NCI-H460 (cell line): Measurements from ENCODE around the gene THRB. TPM values are rescaled to one million over a fixed set of nuclear protein-coding genes. Genes with fewer than 3 reads are reported as not detected.
"Not testable (repeated sequence)": the region's sequence is repeated elsewhere in the genome, so short reads cannot be mapped to it uniquely, and the experiment has no call there.

Source experiments
- DNase-seq: peaks from one replicate; pipeline ENCODE4 v3.0.0-alpha.2; 2016; ENCODE audit warnings: low read depth; ENCODE audit errors: extremely low read depth
- total RNA-seq: library from RNA; depleted of rRNA; stranded (reverse); fragments of >200 nt; shearing (Covaris generic); gene quantifications from 2 replicates; pipeline ENCODE4 v1.2.3, GENCODE V29; 2014

The THRB gene
- total RNA-seq, 1 experiment from 2014 or later, result 1.7 TPM

DNA sequence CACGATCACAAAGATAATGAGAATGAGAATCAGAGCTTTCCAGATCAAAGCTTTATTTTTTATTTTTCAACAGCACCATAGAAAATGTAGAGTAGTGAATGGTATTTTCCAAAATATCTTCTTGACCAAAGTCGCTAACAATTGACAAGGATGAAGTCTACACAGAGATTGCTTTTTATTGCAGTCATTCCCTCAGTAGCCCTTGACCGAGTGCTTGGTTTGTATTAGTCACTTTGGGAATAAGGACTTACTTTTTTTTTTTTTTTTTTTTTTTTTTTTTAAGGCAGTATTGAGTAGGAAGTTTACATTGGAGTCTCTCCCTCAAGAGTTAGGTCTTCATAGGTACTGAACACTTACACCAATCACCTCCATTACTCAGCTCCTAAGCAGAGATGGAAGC lies 39.8 kb downstream of the THRB start:
- no peak for DNase-seq

DNA sequence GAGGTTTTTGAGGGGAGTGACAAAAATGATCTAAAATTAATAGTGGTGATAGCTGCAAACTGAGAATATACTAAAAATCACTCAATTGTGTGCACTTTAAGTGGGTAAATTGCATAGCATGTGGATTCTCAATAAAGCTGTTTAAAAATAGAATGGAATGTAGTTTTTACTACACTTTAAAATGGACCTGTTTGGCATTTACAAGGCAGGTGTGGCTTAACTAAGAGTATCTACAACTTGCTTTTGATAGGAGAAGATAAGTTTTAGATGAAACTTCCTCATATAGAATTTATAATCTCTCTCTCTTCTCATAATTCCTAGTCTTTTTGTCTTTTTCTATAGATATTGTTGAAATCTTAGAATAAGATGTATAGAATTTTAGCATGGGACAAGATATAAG lies 40.3 kb downstream of the THRB start:
- no peak for DNase-seq

DNA sequence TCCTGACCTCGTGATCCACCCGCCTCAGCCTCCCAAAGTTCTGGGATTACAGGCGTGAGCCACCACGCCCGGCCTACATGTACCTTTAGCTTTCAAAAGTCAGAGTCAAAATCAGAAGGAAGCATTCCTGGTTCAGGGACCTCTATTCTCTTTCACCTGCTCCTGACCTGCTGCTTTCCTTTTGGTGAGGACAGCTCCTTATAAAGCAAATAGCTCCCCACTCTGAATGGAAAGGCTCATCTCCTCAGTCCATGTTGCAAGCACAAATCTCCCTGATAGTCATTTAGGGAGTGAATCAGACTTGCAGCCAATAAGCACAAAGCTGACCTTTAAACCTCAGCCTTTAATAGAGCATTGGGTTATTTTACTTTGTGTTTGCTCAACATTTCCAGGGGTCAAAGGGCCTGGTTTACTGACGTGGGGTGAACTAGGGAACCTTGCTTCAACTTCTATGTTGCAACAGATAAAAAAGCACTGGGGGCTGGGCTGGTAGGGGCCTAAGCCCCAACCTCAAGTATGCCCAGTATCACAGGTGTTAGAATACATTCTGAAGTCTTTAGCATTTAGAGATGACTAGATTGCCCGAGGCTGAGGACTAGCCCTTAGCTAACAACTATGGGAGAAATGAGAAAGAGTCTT lies 43.1 kb downstream of the THRB start:
- DNase-seq, result peak; percentile 18

DNA sequence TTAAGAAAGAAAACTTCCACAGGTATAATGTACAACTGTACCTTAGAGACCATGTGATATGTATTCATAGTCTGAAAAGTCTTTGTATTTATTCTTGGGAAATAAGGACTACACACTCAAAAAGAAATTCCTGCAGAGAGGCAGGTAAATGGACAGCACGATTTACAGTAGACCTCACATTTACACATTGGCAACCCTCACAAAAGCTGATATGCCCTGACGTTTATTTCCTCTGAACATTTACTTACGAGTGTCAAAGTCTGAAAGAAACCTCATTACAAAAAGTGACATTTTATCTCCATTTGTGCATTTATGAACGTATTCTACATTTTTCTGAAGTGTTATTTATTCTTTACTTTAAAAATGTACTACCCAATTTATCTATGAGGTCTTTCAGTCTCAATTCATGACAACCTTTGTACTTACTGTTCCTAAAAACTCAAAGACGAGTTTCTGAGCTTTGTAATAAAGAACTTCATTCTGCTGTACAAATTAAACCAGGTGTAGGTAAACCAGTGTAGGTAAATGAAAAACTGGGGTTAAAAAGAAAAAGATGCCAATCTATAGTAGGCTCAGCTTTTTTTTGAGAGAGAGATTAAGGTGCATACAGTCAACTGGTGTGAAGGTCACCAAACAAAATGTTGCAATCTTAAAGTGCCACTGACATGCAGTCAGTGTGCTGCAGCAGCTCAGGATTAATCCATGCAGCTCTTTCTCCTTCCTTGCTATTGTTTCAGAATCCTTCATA lies 44.3 kb downstream of the THRB start:
- DNase-seq, result no peak

DNA sequence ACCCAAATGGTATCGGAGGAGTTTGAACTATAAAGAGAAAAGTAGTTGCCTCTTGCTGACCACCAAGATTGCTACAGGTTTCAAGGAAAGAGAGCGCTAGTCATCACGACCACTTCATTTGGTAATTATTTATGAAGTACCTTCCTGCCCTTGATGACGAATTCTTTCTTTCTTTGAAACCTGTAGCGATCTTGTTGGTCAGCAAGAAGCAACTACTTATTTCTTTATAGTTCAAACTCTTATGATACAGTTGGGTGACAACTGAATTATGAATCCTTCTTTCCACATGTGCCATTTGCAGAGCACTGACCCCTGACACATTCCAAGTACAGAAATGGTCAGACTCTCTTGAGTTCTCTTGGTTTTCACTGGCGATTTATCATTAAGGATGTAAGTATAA lies 46.8 kb downstream of the THRB start:
- DNase-seq, result no peak

DNA sequence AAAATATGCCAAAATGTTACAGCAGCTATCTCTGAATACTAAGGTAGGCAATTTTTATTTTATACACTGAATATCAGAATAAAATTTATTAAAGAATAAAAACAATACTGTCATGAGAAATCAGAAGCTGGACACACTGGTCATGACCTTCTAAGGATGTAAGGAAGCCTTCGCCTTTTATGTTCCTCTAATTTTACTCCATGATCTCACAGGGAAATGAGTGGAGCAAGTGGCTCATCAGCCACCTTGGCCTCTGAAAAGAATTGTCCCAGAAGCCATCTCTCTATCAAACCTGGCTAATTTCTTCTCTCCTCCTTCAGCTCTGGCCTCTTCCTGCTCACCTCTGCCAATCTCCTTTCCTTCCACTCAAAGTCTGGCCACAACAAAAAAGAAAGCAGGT lies 48.6 kb downstream of the THRB start:
- DNase-seq, result no peak

DNA sequence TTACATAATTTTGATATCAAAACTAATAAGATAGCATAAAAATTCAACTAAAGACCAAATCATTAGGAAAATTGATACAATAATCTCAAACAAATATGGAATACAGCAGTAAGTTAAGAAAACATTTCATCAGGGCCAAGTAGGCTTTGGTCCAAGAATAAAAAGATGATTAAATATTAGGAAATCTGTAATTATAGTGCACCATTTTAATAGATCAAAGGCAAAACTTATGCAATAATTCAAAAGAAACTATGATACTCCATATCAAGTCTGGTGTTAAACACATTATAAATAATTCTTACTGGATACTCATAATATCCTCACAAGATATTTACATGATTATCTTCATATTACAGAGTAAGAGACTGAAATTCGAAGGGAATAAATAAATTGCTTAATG lies 51.2 kb downstream of the THRB start:
- DNase-seq, result no peak

DNA sequence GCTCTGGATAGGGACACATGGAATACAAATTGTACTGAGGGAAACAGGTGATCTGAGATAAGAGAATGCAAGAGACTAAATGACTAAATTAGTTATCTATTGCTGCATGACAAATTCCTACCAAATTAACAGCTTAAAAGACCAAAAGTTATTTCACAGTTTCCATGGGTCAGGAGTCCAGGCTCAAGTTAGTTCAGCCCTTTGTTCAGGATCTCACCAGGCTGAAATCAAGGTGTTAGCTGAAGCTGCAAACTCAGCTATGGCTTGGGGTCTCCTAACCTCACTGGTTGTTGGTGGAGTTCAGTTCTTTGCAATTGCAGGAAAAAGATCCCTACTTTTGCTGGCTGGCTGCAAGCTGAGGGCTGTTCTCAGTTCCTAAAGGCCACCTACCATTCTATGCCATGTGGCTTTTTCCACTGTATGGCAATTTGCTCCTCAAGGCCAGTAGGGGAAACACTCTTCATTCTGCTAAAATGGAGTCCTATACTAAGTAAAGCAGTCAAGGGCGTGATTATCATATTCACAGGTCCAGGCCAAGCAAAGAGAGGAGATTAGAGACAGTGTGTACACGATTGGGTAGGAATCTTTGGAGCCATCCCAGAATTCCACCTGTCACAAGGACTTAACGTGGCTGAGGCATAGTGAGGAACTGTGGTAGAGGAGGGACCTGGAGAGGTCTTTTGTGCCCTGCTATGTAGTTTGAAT lies 53.7 kb downstream of the THRB start:
- no peak for DNase-seq

DNA sequence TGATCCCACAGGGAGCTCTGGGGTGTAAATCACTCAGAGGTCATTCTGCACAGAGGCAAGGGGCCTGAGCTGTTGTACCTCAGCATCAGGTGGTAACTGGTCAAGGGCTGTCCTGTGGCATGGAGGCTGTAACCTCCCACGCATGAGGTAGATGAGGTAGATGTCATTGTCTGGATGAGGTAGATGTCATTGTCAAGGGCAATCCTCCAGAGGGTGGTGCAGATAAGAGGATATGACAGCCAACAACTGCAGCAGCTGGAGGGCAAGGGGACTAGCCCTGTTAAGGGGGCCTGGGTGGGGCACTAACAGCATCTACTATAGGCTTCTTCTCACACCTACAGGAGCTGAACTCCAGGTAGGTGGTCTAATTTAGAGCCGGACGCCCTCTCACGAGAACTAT lies 55.6 kb downstream of the THRB start:
- no peak for DNase-seq

DNA sequence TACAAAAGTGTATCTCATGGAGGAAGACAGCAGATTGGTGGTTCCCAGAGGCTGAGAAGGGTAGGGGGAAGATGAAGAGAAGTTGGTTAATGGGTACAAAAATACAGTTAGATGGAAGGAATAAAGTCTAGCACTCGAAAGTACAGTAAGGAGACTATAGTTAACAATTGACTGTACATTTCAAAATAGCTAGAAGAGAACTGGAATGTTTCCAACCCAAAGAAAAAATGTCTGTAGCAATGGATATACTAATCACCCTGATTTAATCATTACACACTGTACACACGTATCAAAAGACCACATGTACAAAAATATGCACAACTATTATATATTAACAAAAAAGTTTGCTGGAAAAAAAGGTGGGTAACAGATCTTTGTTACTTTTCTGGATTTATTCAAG lies 57.3 kb downstream of the THRB start:
- DNase-seq, result no peak

DNA sequence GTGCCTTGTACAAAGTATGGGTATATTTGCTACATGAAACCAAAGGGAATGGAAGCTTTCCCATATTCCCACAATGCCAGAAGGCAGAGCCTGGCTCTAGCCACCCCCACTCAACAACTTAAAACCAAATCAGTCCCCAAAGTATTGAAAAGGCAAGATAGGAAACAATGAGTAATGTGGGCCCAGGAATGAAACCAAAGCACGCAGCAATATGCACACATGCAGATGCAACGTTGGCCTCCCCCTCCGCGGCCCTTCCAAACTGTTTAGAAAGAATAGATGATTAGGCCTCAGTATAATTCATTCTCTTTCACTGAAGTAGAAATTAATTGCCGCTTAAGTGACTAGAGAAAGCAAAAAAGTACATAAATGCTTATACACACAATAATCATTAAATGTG lies 59.1 kb downstream of the THRB start:
- DNase-seq, result no peak

DNA sequence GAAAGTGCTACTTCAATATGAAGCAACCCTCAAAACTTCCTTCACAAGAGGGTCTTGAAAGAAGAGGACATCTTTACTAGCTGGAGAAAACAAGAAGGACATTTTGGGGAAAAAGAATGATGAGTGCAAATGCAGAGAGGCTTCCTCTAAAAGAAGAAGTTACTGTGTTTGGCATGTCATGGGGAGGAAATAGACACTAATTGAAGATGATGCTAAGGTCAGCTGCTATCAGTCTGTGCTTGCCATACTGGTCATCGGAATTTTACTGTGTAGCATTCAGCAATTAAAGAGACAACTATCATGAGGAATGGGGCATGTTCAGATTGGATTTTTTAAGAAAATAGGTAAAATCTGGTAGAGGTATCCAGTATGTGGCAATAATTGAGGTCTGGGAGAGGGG lies 60.0 kb downstream of the THRB start:
- DNase-seq, result no peak

DNA sequence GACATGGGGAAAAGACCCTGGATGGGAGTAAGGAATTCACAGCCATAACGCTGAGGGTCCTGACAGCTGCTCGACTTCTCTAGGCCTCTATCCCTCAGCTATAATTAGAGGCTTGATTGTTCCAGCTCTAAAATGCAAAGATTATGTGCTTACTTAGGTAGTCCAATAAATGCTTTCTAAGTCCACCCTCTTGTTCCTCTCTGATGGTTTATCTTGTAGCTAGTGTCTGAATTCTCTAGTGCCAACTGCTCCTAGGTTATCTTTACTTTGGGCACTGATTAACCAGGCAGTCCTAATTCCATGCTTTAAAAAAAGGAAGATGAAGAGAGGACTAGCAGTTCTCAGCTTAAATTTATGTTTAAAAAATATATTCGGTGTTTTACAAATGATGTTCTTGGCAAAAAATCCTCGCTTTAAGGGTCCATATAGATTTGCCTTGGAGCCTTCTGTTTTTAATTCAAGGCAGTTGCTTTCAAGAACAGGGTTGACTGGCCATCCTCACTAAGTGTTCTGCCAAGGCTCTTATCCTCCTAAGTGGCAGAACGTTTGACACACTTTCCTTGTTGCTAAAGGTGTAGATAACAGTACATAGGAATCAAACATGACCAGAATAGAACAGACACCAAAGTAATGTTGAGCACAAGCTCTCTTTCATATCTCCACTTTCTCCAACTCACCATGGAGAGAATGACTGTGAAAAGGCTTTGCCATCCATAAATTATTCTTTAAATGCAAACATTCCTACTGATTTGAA lies 60.6 kb downstream of the THRB start:
- no peak for DNase-seq

DNA sequence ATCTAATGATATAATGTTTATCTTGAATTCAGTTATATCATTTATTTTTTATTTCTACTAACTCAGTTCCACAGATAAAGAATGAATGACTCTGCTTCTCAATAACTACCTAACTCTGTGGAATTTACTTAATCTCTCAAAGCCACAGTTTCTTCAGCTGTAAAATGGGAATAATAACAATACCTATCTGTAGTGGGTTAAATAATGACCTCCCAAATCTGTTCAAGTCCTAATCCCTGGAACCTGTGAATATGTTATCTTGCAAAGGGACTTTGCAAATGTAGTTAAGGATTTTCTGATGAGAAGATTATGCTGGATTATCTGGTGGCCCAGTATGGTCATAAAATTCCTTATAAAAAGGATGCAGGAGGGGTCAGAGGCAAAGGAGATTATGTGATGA lies 61.7 kb downstream of the THRB start:
- no peak for DNase-seq

DNA sequence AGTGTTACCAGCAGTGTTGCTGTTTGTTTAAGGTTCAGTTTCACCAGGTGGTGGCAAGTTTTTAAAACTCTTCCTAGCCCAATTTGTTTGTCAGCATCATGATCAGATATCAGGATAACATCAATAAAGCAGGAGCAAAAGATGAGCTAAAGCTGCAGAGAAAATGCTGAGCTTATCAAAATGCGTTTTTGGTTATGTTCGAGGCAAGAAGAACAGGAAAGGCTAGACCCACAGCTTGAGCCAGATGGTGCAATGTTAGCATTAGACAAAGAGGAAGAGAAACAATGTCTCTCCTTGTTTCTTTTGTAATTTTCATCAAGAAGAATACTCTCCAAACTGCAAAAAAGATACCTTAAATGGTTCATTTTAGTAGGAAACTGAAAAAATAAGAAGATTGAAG lies 66.2 kb downstream of the THRB start:
- DNase-seq, result no peak

DNA sequence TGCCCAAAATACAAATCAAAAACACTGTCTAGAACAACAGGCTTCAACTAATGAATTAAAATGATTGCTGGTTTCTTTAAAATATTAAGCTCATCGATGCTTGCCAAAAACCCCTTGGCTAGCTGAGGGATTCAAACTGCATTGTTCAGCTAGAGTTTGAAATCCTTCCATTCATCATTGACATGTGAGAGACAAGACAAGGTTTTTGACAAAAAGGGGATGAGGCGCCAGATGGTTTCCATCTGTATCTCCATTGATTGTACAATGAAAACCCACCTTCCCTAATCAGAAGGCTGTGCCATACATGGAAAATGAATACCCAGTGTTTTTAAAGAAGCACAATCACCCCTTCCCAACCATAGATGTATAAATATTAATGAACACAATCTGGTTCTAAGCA lies 67.8 kb downstream of the THRB start:
- DNase-seq, result no peak

DNA sequence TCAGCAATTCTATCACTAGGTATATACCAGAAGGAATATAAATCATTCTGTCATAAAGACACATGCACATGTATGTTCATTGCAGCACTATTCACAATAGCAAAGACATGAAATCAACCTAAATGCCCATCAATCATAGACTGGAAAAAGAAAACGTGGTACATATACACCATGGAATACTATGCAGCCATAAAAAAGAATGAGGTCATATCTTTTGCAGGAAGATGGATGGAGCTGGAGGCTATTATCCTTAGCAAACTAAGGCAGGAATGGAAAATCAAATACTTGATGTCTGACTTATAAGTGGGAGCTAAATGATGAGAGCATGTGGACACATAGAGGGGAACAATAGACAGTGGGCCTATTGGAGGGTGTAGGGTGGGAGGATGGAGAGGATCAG lies 73.8 kb downstream of the THRB start:
- DNase-seq, result not testable (repeated sequence)

DNA sequence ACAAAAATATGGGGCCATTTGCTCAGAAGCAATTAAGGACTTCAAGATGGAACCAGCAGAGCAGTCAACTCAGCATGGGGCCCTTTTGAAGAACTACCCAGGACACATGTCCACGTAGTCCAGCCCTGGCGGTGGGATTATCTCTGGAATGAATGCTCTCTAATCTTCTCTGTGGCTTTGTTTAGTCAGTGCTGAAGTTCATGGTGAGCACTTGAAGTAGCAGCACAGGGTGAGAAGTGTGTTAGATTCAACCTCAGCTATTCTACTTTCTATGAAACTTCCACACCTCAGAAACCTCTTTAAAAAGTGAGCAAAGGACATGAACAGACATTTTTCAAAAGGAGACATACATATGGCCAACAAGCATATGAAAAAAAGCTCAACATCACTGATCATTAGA lies 74.4 kb downstream of the THRB start:
- no peak for DNase-seq

DNA sequence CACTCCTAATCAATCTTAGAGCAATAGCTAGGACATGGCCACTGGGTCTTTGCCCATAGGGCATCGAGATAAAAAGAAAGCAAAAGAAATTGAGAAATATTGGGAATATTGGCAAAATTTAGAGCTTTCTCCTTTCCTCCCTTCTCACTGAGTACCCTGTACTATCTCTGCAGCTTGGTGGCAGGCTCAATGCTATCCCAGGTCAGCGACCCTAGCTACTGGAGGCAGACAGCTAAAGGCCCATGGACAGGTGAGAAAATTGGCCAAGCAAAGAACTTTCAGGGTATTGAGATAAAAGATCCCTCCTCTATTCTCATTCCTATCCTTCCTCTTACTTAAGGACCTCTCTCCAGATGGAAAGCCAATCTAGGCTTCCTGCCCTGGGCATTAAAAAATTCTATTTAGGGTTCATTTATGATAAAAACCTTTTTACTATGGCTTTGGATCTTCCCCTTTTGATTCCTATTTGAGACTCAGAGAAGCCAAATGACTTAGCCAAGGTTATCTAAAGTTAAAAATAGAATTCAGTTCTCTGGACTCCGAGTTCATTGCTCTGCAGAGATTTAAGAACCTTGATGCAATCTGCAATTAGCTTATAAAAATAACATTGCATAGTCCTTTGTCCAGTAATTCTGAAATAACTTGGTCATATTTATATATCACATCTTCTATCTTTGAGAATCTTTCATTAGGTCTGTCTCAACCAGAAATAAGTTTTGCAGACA lies 75.4 kb downstream of the THRB start:
- no peak for DNase-seq

DNA sequence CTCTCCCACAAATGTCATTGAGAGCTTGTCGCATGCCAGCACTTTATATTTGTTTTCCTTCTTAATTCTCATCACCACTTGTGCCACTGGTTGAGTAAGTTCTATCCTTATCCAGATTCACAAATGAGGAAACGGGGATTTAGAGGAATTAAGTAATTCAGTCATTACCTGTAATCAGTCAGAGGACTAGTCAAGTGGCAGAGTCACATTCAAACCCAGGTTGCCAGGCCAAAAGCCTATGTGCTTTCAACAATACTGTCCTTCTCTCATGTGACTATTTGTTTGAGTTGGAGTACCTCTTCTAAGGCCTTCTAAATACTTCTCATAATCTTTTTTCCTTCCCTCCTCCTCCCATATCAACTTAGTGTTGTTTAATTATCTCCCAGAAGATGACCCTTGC lies 76.9 kb downstream of the THRB start:
- no peak for DNase-seq

DNA sequence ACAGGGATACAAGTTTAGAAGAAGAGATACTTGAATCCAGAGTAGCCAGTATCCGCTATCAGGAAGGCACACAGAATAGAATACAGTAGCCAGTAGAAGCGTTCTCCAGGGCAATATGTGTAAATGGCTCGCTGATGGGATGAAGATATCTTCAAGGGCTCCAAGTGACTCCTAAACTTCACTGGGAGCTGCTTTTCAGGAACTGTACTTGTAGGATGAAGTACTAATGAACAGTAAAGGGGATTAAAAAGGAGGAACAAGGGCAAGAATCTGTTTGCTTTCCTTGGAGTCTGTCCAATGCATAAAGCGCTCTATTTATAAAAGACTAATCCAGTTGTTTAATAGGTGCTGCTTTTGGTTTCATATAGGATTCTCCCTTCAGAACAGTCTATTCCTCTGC lies 78.4 kb downstream of the THRB start:
- DNase-seq, result no peak
